Measurements from ENCODE around the gene ZCCHC2.

The ZCCHC2 gene

DNA sequence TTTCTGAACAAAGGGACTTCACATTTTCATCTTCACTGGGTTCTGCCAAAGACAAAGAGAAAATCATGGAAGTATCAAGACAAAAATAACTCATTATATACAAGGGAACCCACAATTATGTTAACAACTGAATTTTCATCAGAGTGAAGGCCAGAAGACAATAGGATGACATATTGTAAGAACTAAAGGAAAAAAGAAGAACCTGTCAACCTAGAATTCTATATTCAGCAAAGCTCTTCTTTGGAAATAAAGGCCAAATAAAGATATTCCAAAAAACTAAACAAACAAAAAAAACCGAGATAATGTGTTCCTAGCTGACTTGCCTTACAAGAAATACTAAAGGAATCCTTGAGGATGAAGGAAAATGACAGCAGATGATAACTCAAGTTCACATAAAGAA is 10.3 kb upstream of the ZCCHC2 start:
- DNase-seq, result no peak

DNA sequence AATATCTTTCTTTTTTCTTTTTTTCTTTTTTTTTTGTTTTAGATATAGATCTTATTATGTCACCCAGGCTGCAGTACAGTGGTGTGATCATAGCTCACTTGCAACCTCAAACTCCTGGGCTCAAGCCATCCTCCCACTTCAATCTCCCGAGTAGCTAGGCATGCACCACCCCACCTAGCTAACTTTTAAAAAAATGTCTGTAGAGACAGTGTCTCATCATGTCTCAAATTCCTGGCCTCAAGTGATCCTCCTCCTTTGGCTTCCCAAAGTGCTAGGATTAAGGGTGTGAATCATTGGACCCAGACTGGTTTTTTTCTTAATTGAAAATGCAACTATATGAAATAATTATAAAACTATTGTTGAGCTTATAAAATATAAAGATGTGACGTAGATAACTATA is 9.8 kb upstream of the ZCCHC2 start:
- DNase-seq, result no peak

DNA sequence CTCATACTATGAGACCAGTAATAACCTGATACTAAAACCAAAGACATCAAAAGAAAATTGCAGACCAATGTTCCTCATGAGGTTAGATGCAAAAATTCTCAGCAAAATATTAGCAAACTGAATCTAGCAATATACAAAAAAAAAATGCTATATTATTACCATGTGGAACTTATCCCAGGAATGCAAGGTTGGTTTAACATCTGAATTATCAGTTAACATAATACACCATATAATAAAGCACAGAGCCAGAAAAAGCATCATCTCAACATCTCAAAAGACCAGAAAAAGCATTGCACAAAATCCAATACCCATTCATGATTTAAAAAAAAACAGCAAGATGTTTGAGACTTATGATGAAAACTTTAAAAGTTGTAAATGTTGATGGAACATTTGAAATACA is 8.3 kb upstream of the ZCCHC2 start:
- no peak for DNase-seq

DNA sequence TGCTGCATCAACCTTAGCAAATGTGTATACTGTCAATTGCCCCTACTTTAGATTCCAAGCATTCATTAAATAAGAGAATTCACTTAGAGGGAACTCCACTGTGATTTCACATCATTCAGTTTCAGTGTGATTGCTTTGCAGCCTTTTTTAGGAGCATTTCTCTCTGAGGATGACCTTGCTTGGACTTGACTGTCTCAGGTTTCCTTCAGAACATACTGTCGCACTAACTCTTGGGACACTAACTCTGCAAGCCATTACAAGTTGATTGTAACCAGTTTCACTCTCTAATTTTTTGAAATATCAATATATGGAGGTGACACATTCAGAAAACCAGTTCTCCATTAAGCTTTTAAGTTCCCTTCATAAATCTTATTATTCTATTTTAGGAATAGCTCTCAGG is 6.6 kb upstream of the ZCCHC2 start:
- no peak for DNase-seq

DNA sequence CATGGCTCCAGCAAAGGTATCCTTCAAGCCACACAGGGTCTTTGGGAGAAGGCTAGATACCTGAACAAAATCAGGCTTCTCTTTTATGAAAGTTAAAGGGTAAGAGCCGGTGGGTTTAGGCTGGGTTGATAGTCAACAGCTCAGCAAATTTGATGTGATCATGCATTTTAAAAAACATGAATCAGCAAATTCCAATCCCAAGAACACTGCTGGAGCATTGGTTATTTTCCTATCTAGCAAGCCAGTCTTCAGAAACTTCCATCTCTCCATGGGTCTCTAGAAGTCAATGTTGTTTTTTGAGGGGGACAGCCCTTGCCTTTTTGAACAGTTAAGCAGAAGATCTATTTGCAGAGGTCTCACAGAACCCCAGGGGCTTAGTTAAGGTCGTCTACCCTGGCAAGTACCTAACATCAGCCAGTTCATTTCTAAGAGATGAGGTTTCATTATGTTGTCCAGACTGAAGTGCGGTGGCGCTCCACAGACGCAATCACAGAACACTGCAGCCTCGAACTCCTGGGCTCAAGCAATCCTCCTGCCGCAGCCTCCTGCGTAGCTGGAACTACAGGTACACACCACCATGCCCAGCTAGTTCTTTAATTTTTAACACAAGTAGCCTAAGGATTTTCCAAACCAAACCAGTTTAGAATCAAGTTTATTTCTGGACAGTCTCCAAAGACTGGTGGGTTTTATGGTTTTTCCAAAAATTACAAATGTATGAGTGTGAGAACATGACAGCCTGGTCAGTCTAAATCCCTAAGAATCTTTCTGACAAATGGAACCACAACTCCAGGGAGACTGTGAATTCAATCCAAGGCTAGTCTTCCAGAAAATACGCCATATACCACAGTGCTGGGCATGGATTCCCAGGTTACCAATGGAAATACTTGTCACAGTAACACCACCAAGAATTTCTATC is 4.1 kb upstream of the ZCCHC2 start:
- peak; percentile 69 for DNase-seq

DNA sequence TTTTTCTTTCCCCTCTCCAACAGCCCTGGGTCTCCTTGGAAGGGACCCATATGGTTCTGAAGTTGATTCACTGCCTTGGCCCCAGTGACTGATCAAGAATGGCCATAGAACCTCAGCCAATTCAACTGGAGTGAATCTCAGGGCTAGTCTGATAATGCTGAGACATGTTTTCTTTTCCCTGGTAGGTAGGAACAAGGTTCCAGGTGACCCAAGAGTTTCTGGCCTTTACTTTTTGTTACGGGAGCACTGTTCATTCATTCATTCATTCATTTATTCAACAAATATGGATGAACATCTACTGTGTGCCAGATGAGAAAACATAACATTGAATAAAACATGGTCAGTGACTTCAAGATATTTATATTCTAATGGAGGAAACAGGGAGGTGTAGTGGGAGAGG is 3.1 kb upstream of the ZCCHC2 start:
- no peak for DNase-seq

DNA sequence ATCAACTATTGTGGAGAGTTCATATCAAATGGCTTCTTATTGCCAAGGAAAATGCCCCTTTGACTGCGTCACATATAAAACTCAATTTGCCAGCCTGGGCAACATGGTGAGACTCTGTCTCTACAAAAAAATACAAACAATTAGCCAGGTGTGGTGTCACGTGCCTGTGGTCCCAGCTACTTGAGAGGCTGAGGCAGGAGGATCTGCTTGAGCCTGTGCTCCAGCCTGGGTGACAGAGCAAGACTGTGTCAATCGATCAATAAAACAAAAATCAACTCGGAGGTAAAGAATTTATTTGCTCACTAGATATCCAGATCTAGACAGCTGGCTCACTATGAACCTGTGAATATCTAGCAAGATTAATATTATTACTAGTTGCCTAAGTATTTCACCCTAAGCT is 1.7 kb upstream of the ZCCHC2 start:
- DNase-seq, result no peak

DNA sequence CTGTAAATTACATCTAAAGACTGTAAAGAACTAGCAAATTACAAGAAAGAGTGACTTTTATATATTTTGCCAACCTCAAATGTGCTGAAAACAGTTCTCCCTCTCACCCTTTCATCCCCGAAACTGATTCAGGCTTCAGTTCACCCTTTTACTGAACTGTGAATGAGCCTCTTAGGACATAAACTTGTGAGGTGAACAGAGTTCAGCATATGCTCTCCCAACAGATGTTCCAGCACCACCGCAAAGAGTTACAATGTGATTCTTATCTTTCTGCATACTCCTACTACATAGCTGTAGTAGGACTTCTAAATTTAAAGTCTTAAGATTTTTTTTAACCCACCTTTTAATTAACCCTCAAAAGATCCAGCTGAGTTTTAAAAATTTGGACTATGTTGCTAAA is 1.2 kb upstream of the ZCCHC2 start:
- DNase-seq, result no peak

DNA sequence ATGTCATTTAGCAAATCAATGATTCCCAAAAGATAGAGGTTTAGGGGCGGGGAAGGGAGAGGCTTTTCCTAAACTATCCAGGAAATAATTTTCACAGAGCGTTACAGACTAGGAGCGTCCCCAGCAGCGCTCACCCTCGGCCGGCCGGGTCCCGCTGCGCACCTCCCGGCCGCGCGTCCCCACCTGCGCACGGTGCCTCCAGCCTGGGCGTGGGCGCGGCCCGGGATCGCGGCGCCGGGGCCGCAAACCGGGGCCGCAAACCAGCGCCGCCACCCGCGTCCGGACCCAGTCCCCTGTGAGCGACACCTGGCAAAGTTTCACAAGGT is 684 bp upstream of the ZCCHC2 start:
- DNase-seq, result no peak

DNA sequence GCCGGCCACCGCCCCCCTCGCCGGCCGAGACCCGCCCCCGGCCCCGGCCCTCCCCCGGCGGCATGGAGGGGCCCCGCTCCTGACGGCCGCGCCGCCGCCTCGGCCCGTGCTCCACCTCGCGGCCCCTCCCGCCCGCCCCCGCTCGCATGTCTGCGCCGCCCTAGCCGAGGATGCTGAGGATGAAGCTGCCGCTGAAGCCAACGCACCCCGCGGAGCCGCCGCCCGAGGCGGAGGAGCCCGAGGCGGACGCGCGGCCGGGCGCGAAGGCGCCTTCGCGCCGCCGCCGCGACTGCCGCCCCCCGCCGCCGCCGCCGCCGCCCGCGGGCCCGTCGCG is 397 bp downstream of the ZCCHC2 start:
- no peak for DNase-seq

DNA sequence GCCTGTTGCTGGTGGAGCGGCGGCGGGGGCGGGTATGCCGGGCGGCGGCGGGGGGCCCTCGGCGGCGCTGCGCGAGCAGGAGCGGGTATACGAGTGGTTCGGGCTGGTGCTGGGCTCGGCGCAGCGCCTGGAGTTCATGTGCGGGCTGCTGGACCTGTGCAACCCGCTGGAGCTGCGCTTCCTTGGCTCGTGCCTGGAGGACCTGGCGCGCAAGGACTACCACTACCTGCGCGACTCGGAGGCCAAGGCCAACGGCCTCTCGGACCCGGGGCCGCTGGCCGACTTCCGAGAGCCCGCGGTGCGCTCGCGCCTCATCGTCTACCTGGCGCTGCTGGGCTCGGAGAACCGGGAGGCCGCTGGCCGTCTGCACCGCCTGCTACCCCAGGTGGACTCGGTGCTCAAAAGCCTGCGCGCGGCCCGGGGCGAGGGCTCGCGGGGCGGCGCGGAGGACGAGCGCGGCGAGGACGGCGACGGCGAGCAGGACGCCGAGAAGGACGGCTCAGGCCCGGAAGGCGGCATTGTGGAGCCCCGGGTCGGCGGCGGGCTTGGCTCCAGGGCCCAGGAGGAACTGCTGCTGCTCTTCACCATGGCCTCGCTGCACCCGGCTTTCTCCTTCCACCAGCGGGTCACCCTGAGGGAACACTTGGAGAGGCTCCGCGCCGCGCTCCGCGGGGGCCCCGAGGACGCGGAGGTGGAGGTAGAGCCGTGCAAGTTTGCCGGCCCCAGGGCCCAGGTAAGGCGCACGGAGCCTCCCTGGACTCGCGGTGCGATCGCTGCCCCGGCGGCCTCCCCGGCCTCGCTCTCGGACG is 1.0 kb downstream of the ZCCHC2 start:
- peak; percentile 30 for DNase-seq

DNA sequence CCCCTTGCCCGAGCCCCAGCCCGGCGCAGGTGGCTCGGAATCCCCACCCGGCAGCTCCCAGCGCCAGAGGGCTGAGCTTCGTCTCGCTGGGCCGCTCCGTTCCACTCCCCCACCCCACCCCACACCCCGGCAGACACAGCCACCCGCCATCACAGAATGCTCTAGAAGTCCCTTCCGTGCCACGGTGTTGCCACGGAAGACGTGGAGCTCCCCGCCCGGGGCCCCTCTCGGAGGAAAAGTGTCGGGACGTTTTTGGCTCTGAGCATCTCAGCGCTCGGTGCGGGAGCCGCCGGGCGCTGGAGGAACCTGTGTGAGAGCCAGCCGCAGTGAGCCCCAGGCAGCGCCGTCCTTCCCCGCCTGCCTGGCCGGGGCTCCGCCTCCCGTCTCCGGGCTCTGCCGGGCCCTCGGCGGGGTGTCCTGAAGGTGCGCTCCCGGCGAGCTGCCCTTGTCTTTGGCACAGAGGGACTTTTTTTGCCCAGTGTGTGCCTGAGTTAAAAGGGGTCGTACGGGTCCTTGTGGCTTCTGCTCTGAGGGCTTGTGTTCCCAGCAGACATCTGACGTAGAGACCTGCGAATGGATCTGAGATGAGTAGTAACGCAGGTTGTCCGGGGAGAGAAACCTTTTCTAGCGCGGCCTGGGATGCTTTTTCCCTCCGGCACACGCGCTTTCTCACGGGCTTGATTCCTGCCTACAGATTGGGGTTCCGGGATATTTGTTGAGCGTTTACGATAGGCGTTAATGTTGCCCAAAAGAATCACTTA is 1.8 kb downstream of the ZCCHC2 start:
- peak; percentile 16 for DNase-seq

DNA sequence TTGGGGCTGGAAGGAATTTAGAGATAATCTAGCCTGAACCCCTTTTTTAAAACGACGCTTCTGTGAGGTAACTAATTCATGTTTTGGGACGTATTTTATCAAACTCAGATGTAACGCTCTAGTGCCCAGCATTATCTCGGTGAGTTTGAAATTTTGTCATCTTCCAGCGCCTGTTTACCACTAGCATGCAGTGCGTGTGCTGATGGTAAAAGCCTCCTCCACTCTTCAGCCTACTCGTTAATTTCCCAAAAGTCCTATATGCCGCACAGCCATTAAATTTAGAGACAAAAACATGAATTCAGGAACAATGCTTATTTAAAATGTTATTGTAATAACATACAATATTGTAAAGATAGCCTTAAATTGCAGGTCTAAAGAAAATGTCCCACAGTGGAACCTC is 2.8 kb downstream of the ZCCHC2 start:
- DNase-seq, result no peak

DNA sequence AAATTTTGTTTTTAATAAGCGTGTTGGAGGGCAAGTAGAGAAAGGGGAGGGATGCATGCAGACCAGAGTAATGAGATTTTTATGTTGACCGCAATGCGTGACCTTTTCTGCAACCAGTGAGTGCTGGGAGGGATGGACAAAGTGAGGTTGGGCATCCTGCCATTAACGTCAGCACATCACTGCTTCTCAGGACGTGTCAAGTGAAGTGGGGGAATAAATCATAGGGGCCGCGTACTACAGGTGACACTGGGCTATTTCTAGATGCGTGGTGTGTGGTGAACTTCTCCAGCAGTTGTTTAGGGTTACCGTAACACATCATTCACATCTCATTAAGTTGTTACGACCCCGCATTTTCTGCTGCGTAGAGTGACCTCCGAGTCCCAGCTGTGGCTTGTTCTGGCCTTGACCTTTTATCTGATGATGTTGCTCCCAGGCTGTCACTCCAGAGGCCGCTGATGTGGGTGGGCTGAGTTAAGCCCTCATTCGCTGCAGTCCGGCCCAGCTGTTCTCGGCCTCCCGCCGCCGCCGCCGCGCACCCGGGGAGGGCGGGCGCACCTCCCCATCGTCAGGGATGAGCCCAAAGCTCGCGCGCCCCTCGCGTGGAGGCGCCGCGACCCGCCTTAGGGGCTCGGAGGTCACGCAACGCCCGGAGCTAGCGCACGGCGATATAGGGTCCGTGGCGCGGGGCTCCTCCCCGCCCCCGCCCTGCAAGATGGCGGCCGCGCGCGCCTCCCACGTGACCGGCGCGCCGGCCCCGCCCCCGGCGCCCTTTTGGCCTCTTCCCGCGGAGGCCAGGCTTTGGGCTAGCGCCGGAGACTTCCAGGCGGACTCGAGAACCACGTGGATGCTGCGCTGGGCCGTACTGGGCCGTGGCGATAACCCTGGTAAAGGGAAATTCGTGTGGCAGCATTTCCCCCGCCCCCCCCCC is 3.5 kb downstream of the ZCCHC2 start:
- peak; percentile 58 for DNase-seq

DNA sequence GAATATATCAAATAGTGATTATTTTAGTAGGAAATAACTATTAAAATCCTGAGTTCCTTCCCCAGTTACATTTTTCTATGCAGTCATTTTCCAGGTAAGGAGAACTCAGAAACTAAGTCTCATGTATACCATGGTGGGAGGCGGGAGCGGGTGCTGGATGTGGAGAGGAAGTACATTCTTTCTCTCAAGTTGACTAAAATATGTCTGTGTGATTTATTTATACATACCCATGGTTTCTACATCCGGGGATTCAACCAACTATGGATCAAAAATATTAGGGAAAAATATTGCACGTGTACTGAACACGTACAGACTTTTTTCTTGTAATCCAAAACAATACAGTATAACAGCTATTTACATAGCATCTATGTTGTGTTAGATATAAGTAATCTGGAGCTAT is 6.8 kb downstream of the ZCCHC2 start:
- peak; percentile 23 for DNase-seq

DNA sequence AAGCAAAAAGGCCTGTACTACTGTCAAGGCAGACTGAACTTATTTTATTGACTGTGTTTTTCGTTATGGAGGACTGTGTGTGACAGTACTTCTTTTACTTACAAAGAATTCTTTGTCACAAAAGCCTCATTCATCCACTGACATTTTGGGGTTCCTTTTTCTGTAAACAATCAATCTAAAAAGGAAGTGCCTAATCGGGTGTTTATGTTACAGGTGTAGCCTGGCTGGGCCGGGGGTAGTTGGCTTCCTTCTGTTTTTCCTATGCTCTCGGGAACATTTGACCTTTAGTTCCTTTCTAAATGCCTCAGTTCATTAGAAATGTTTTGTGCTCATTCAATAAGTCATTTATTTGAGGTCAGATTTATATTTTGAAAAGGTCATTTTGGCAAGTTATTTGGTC is 8.3 kb downstream of the ZCCHC2 start:
- DNase-seq, result no peak

DNA sequence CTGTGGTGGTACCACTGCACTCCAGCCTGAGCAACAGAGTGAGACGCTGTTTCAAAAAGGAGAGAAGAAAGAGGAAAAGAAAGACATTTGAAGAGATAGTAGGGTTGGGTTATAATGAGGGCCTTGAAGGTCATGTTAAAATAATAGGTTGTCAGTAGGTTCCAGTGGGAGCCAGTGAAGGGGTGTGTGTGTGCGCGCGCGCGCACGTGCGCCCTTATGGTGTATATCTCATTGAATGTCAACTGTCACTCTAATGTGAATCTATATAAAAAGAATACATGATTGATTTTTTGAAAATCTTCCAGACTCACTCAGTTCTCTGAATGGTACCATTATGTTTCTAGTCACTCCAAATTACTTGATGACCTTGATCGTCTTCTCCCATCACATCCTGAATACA is 9.1 kb downstream of the ZCCHC2 start:
- DNase-seq, result no peak

DNA sequence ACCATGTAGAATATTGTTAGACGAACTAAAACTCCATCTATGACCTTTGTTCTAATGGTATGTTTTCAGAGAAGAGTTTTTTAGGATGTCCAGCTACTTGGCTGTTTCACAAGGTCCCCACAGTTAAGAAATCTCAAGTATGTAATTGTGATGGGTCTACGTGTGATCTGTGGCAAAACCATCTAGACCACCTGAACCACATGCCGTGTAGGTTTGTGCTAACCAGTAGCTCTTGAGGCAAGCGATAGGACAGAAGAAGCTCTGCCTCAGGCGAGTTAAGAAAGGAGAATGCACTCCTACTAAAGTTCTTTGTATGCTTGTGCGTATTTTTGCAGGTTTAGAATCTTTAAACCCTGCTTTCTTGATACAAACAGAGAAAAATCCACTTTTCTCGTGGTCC is 13.2 kb downstream of the ZCCHC2 start:
- no peak for DNase-seq

DNA sequence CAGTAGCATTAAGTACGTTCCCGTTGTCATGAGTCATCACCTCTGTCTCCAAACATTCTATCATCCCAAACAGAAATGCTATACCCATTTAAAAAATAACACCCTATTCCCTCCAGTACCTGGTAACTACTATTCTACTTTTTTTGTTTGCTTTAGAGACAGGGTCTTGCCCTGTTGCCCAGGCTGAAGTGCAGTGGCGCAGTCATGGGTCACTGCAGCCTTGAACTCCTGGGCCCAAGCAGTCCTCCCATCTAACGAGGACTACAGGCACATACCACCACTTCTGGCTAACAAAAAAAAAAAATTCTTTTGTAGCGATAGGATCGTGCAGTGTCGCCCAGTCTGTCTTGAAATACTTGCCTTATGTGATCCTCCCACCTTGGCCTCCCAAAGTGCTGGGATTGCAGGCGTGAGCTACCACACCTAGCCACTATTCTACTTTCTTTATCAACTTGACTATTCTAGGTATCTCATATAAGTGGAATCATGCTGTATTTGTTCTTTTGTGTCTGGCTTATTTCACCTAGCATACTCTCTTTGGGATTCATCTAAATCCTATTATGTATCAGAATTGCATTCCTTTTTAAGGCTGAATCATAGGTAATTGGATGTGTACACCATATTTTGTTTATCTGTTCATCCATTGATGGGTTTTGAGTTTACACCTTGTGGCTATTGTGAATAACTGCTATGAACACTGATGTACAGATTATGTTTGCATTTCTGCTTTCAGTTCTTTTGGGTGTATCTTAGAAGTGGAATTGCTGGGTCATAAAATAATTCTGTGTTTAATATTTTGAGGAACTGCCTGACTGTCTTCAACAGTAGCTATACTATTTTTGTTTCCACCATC is 14.4 kb downstream of the ZCCHC2 start:
- DNase-seq, result no peak

DNA sequence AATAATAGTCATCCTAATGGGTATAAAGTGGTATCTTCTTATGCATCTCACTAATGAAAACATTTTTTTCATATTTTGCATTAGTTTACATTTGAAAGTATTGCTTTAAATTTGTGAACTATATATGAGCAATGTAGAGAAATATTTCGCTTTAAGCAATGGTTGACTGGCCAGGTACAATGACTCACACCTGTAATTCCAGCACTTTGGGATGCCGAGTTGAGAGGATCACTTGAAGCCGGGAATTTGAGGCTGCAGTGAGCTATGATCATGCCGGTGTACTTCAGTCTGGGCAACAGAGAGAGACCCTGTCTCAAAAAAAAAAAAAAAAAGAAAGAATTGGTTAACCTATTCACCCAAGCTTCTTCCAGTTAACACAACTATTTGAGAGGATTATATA is 15.1 kb downstream of the ZCCHC2 start:
- DNase-seq, result no peak

DNA sequence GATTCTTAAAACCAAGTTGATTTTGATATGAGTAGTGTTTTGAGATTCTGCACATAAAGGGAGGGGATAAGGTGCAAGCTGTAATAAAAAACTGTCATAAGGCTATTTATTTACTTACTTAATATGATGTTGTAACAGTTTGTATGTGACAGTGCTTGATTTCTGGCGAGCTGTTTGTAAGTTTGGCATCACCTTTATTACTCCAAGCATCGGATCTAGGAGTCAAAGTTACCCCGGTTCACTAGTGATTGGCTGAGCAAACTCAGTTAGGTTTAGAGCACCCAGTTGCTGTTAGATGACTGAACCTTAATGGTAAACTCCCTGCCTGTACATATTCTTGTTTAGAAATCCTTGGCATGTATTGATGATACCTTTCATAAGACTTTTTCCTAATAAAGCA is 16.1 kb downstream of the ZCCHC2 start:
- DNase-seq, result no peak
